NCI-H128 (cell line): ENCODE results near the gene CACNB2.
"Not testable (repeated sequence)": the region's sequence is repeated elsewhere in the genome, so short reads cannot be mapped to it uniquely, and the experiment has no call there.

Source experiments
- DNase-seq: peaks from one replicate; lab custom pipeline; 2025; ENCODE audit not compliant: unreplicated experiment; lab: John Stamatoyannopoulos, UW

The CACNB2 gene

DNA sequence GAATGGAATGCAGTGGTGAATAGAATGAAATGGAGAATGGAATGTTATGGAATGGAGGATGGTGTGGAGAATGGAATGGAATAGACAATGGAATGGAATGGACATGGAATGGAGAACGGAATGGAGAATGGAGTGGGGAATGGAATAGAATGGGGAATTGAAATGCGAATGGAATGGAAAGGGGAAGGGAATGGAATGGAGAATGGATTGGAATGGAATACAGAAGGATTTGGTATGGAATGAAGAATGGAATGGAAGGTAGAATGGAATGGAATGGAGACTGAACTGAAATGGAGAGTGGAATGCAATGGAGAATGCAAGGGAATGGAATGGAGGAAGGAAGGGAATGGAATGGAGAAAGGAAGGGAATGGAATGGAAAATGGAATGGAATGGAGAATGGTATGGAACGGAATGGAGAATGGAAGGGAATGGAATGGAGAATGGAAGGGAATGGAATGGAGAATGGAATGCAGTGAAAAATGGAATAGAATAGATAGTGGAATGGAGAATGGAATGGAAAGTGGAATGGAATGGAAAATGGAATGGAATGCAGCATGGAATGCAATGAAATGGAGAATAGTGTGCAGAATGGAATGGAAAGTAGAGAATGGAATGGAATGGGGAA lies 416.4 kb downstream of the CACNB2 start:
- no peak for DNase-seq

DNA sequence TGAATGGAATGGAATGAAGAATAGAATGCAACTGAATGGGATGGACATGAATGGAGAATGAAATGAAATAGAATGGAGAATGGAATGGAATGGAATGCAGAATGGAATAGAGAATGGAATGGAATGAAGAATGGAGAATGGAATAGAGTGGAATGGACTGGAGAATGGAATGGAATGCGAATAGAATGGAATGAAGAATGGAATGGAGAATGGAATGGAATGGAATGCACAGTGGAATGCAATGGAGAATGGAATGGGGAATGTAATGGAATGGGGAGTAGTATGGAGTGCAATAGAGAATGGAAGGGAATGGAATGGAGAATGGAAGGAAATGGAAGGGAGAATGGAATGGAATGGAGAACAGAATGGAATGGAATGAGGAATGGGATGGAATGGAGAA lies 417.7 kb downstream of the CACNB2 start:
- DNase-seq = no peak

DNA sequence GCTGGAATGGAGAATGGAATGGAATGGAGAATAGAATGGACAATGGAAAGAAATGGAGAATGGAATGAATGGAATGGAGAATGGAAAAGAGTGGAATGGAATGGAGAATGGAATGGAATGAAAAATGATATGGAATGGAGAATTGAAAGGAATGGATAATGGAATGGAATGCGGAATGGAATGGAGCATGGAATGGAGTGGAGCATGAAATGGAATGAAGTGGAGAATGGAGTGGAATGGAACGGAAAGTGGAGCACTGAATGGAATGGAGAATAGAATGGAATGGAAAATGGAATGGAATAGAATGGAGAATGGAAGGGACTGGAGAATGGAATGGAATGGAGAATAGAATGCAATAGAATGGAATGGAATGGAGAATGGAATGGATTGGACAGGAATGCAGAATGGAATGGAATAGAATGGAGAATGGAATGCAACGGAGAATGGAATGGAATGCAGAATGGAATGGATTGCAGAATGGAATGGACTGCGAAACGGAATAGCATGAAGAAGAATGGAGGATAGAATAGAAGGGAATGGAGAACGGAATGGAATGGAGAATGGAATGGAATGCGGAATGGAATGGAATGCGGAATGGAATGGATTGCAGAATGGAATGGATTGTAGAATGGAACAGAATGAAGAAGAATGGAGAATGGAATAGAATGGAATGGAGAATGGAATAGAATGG lies 421.8 kb downstream of the CACNB2 start:
- DNase-seq = no peak

DNA sequence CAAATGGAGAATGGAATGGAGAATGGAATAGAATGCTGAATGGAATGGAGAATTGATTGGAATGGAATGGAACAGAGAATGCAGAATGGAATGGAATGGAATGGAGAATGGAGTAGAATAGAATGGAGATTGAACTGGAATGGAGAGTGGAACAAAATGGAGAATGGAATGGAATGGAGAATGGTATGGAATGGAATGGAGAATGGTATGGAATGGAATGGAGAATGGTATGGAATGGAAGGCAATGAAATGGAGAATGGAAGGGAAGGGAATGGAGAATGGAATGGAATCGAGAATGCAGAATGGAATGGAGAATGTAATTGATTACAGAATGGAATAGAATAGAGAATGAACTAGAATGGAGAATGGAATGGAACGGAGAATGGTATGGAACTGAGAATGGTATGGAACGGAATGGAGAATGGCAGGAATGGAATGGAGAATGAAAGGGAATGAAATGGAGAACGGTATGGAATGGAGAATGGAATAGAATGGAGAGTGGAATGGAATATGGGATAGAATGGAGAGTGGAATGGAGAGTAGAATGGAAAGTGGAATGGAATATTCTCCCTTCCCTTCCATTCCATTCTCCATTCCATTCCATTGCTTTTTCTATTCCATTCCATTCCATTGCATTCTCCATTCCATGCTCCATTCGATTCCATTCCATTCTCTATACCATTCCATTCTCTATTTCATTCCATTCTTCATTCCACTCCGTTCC lies 422.9 kb downstream of the CACNB2 start:
- no peak for DNase-seq

DNA sequence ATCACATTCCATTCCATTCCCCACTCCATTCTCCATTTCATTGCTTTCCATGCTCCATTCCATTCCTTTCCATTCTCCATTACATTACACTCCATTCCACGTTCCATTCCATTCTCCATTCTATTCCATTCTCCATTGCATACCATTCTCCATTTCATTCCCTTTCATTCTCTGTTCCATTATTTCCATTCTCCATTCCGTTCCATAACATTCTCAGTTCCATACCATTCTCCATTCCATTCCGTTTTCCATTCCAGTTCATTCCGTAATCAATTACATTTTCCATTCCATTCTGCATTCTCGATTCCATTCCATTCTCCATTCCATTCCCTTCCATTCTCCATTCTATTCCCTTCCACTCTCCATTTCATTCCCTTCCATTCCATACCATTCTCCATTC lies 424.8 kb downstream of the CACNB2 start:
- no peak for DNase-seq

DNA sequence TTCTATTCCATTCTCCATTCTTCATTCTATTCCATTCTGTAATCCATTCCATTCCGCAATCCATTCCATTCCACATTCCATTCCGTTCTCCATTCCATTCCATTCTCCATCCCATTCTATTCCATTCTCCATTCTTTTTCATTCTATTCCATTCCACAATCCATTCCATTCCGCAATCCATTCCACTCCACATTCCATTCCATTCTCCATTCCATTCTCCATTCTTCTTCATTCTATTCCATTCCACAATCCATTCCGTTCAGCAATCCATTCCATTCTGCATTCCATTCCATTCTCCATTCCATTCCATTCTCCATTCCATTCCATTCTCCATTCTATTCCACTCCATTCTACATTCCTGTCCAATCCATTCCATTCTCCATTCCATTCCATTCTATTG lies 426.0 kb downstream of the CACNB2 start:
- no peak for DNase-seq

DNA sequence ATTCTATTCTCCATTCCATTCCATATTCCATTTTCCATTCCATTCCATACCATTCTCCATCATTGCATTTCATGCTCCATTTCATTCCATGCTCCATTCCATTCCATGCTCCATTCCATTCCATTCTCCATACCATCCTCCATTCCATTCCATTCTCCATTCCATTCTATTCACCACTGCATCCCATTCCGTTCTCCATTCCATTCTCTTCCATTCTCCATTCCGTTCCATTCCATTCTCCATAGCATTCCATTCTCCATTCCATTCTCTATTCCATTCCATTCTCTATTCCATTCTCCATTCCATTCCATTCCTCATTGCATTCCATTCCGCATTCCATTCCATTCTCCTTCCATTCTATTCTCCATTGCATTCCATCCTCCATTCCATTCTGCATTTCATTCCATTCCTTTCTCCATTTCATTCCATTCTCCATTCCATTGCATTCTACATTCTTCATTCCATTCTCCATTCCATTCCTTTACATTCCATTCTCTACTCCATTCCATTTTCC lies 427.2 kb downstream of the CACNB2 start:
- DNase-seq = no peak

DNA sequence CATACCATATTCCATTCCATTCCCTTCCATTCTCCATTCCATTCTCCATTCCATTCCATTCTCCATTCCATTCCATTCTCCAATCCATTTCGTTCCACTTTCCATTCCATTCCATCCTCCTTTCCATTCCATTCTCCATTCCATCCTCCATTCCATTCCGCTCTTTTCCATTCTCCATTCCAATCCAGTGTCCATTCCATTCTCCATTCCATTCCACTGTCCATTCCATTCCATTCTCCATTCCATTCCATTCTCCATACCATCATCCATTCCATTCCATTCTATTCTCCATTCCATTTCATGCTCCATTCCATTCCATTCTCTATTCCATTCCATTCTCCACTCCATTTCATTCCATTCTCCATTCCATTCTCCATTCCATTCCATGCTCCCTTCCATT lies 430.2 kb downstream of the CACNB2 start:
- not testable (repeated sequence) for DNase-seq

DNA sequence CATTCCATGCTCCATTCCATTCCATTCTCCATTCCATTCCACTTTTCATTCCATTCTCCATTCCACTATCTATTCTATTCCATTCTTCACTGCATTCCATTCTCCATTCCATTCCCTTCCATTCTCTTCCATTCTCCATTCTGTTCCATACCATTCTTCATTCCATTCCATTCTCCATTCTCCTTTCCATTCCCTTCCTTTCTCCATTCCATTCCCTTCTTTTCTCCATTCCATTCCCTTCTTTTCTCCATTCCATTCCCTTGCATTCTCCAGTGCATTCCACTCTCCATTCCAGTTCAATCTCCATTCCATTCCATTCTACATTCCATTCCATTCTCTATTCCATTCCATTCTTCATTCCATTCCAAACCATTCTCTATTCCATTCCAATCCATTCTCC lies 430.9 kb downstream of the CACNB2 start:
- DNase-seq = no peak

DNA sequence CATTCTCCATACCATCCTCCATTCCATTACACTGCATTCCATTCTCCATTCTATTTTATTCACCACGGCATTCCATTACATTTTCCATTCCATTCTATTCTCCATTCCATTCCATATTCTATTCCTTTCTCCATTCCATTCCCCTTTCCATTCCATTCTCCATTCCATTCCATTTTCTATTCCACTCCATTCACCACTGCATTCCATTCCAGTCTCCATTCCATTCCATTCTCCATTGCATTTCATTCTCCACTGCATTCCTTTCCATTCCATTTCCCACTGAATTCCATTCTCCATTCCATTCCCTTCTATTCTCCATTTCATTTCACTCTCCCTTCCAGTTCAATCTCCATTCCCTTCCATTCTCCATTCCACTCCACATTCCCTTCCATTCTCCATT lies 431.6 kb downstream of the CACNB2 start:
- no peak for DNase-seq

DNA sequence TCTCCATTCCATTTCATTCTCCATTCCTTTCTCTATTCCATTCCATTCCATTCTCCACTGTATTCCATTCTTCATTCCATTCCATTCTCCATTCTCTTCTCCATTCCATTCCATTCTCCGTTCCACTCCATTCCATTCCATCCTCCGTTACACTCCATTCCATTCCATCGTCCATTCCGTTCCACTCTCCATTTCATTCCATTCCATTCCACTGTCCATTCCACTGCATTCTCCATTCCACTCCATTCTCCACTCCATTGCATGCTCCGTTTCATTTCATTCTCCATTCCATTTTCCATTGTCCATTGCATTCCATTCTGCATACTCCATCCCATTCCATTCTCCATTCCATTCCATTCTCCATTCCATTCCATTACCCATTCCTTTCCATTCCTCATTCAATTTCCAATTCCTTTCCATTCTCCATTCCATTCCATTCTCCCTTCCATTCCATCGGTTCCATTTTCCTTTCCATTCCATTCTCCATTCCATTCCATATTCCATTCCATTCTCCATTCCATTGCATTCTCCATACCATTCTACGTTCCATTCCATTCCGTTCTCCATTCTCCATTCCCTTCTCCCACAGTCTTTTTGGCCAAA lies 432.8 kb downstream of the CACNB2 start:
- no peak for DNase-seq

DNA sequence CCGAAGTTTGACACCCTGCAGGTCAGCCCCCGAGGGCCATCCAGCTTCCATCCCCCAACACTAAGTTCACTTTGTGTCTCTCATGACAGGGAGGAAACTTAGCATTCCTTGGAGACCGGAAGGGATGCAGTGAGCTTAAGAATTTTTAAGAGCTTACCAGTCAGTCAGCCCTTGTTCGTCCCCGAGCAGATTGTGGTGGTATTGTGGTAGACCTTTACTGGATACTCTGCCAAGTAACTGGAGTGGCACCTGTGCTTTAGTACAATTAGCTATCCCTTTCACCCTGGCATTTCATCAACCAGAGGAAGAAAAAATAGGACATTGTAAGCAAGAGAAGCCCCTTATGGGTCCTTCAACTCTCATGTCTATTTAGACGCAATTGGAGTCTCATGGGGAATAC lies 436.4 kb downstream of the CACNB2 start:
- no peak for DNase-seq

DNA sequence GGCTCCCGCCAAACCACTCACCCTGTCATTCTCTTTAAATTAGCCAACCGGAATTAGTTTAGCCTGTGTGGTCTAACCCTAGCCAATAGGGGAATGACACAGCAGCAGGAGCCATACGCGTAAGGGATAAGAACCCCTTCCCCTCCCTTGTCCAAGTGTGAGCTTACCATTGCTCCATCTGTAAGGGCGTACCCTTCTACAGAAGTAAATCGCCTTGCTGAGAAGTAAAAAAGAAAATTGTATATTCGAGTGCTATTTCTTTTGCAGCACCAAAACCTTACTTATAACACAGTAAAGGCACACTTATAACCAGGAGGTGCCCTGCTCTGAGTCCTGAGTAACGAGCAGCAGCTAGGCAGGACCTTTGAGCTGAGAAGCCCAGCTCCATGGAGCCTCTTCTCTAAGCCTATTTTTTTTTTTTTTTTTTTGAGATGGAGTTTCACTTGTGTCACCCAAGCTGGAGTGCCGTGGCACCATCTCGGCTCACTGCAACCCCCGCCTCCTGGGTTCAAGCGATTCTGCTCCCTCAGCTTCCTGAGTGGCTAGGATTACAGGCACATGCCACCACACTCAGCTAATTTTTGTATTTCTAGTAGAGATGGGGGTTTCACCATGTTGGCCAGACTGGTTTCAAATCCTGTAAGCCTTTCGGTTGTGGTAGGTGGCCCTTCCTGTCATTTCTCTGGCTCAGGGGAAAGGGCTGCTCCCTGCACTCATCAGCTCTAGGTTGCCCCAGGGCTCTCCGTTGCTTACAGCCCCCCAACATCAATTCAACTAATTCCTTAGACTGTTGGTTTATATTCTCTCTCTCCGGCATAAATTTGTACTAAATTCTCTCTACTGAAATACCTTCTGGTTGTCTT lies 437.8 kb downstream of the CACNB2 start:
- no peak for DNase-seq

DNA sequence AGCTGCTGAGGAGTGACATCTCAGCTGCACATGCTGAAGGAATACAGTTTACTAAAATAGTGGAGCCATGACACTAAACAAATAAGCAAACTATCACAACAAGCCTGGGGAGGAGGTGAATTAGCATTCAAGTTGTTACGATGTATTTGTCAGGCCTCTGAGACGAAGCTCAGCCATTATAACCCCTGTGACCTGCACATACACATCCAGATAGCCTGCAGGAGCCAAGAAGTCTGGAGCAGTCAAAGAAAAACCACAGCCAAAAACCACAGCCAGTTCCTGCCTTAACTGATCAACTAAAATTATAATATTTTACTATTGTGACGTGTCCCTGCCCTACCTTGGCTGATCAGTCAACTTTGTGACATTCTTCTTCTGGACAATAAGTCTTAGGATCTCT lies 442.6 kb downstream of the CACNB2 start:
- no peak for DNase-seq

DNA sequence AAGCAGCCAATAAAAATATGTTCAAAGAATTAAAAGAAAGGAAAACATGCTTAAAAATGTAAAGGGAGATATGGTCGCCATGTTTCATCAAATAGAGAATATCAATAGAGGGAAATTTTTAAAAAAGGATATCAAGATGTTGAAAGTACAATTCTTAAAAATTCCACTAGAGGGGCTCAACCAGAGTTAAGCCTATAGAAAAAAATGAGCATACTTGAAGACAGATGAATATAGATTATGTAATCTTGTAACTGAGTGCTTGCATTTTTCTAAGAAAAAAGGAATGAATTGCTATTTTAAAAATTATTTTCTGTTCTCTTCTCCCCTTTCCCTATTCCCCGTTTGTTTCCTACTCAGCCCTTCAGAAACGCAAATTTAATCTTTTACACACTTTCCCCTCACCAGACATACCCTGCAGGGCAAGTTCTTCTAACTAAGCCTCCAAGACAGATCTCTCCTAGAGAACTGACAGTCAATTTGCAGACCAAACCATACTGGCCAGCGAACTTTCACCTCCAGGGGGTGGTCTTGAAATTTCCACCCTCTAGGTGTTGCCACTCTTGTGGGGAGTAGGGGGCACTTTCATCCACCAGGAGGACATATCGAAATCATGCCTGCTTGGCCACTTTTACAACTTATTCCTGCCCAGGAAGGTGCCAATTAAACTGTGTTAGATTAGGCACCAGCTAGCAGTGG lies 443.5 kb downstream of the CACNB2 start:
- DNase-seq = no peak

DNA sequence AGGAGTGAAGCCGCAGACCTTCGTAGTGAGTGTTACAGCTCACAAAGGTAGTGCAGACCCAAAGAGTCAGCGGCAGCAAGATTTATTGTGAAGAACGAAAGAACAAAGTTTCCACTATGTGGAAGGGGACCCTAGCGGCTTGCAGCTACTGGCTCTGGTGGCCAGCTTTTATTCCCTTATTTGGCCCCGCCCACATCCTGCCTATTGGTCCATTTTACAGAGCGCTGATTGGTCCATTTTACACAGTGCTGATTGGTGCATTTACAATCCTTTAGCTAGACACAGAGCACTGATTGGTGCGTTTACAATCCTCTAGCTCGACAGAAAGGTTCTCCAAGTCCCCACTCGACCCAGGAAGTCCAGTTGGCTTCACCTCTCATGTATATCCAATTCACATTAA lies 446.4 kb downstream of the CACNB2 start:
- not testable (repeated sequence) for DNase-seq

DNA sequence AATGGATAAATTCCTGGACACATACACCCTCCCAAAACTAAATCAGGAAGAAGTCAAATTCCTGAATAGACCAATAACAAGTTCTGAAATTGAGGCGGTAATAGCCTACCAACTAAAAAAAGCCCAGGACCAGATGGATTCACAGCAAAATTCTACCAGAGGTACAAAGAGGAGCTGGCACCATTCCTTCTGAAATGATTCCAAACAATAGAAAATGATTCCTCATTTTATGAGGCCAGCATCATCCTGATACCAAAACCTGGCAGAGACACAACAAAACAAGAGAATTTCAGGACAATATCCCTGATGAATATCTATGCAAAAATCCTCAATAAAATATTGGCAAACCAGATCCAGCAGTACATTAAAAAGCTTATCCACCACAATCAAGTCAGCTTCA lies 450.9 kb downstream of the CACNB2 start:
- not testable (repeated sequence) for DNase-seq
